ENCODE results near the gene KCNJ10. TPM values are rescaled to one million over a fixed set of nuclear protein-coding genes. Genes with fewer than 3 reads are reported as not detected.

KCNJ10 gene
- total and polyA plus RNA-seq, 2 donors (not counting 3 experiments of a cell fraction or from before 2014, with no cell fraction given): not detected

GRCh38 chr1:159994896-159995295, 75.1 kb downstream of the KCNJ10 start:
- Histone ChIP-seq H3K4me3 (replicated peaks in 1 of 3; ENCODE audit: insufficient read depth in 1 of 3, low read depth in 1 of 3, low read length in 3 of 3) (no peak overlapping the region), H3K9ac (replicated peaks; ENCODE audit: extremely low read depth, insufficient read depth, low read length) (no peak overlapping the region), H4K20me1 (replicated peaks; ENCODE audit: control insufficient read depth, extremely low read depth, insufficient read depth, low read length) (no peaks in the 10 kb centered on the region), H3K4me2 (ENCODE audit: insufficient read depth, low read length) (no peak overlapping the region), H3K79me2 (ENCODE audit: control insufficient read depth, insufficient read depth, low read length) (no peaks in the 10 kb centered on the region), H3K9me1 (replicated peaks; ENCODE audit: control insufficient read depth, extremely low read depth, insufficient read depth, low read length) (no peaks in the 10 kb centered on the region), H3K9me3 (replicated peaks; ENCODE audit: control insufficient read depth, insufficient read depth, low read length) (no peaks in the 10 kb centered on the region), H3K4me1 (ENCODE audit: control insufficient read depth, extremely low read depth, insufficient read depth, low read length) (no peaks in the 10 kb centered on the region), H3K27ac (ENCODE audit: insufficient read depth, low read depth, low read length) (no peak overlapping the region), H2AFZ (ENCODE audit: low read depth, low read length) (no peak overlapping the region), H3K27me3 (ENCODE audit: control insufficient read depth in 2 of 2, insufficient read depth in 2 of 2, low read length in 2 of 2) (peaks cover 12 to 15% of the 10 kb centered on the region in 2 experiments), H3K36me3 (ENCODE audit: control insufficient read depth in 2 of 2, extremely low read depth in 1 of 2, insufficient read depth in 2 of 2, low read length in 2 of 2) (no peaks in the 10 kb centered on the region)
- DNase-seq (ENCODE audit: low read depth, low spot score): no peak
- dilution Hi-C loops (cut with MboI; ENCODE audit: extremely low pct_ligation_motif_present, low sequenced_read_pairs) (no loop called here), intact Hi-C loops (cut with micrococcal nuclease) (no loop called here)
- BruUV-seq (replicated peaks): no TSS peak
- ChIA-PET CTCF (interaction anchor here (8.6 kb wide), 1 partner anchor 12 kb away, joined by 79 read pairs; no protein-coding TSS in a partner anchor), POLR2A (no interaction called here)
- TF ChIP-seq JUN (IDR thresholded peaks at IDR 0.05; ENCODE audit: borderline replicate concordance, insufficient read depth, insufficient read length, low read depth) (no peak), EZH2 (IDR thresholded peaks at IDR 0.05; ENCODE audit: borderline replicate concordance, low read depth, low read length, severe bottlenecking) (no peak), FOS (IDR thresholded peaks at IDR 0.05; ENCODE audit: borderline replicate concordance, insufficient read depth, low read length) (no peak), MAX (IDR thresholded peaks at IDR 0.05; ENCODE audit: insufficient read depth, insufficient read length) (no peak), POLR2AphosphoS5 (IDR thresholded peaks at IDR 0.05; ENCODE audit: insufficient read depth, low read depth, low read length) (no peak), CTCF (IDR thresholded peaks at IDR 0.05; ENCODE audit: extremely low read depth in 1 of 2, insufficient read depth in 1 of 2, low read depth in 1 of 2, low read length in 2 of 2) (no peak), GATA2 (IDR thresholded peaks at IDR 0.05; ENCODE audit: insufficient read depth, insufficient read length, low read depth, low read length) (no peak), MYC (IDR thresholded peaks at IDR 0.05; ENCODE audit: low read depth, low read length) (no peak), POLR2A (IDR thresholded peaks at IDR 0.05; ENCODE audit: low read depth, low read length) (no peak)
- no peak for FAIRE-seq

All from endothelial cell of umbilical vein (primary cell).